PFSK-1 (cell line): ENCODE measurements around the gene COL23A1.

Experiments
- FOXP2 ChIP-seq: optimal IDR thresholded peaks from 2 replicates; pipeline ENCODE3; 2011; ENCODE audit warnings: borderline replicate concordance, control low read depth, inconsistent platforms; ENCODE audit not compliant: insufficient read depth; ENCODE audit errors: extremely low read length, extremely low read depth
- POLR2AphosphoS5 ChIP-seq: IDR thresholded peaks from 2 replicates; pipeline ENCODE4 v1.6.1; 2012; ENCODE audit warnings: low read depth, mild to moderate bottlenecking, control low read depth, low read length, moderate library complexity
- SIN3A ChIP-seq: IDR thresholded peaks from 2 replicates; pipeline ENCODE4 v1.6.1; 2012; ENCODE audit warnings: mild to moderate bottlenecking, low read length, moderate library complexity, borderline replicate concordance; ENCODE audit not compliant: insufficient read depth
- TAF1 ChIP-seq: IDR thresholded peaks from 2 replicates; pipeline ENCODE4 v1.6.1; 2012; ENCODE audit warnings: low read length, control low read depth, borderline replicate concordance; ENCODE audit not compliant: insufficient read depth
- TF ChIP-seq, protein P1 (sequence below), 2 experiments: IDR thresholded peaks; 2 replicates each; pipeline versions ENCODE4 v1.6.1 to v1.8.0; 2011 to 2012; ENCODE audit warnings: low read depth in 2 of 2, low read length in 2 of 2, control low read depth in 1 of 2, inconsistent platforms in 1 of 2, mild to moderate bottlenecking in 1 of 2, moderate library complexity in 1 of 2; ENCODE audit not compliant: insufficient read depth in 1 of 2

The COL23A1 gene

DNA sequence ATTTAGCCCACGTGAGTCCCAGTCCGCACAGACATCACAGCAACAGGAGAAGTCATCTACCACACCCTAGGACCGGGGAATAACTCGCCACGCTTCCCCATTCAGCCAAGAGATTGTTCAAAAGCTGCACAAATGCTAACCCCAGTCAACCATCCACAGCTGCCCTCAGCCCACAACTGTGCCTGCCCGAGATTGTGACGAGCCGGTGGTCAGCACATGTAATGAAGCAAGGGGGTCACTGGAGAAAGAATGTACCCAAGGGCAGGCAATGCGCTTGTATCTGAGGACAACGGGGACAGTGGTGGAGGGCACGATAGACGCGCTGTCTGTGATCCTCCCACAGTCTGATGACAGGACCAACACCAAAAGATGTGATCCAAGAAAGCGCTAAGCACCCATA, 67.8 kb downstream of the COL23A1 start:
- TF ChIP-seq POLR2AphosphoS5 (no peak), SIN3A (no peak), TAF1 (no peak), FOXP2 (no peak)
- TF ChIP-seq, protein P1, sequence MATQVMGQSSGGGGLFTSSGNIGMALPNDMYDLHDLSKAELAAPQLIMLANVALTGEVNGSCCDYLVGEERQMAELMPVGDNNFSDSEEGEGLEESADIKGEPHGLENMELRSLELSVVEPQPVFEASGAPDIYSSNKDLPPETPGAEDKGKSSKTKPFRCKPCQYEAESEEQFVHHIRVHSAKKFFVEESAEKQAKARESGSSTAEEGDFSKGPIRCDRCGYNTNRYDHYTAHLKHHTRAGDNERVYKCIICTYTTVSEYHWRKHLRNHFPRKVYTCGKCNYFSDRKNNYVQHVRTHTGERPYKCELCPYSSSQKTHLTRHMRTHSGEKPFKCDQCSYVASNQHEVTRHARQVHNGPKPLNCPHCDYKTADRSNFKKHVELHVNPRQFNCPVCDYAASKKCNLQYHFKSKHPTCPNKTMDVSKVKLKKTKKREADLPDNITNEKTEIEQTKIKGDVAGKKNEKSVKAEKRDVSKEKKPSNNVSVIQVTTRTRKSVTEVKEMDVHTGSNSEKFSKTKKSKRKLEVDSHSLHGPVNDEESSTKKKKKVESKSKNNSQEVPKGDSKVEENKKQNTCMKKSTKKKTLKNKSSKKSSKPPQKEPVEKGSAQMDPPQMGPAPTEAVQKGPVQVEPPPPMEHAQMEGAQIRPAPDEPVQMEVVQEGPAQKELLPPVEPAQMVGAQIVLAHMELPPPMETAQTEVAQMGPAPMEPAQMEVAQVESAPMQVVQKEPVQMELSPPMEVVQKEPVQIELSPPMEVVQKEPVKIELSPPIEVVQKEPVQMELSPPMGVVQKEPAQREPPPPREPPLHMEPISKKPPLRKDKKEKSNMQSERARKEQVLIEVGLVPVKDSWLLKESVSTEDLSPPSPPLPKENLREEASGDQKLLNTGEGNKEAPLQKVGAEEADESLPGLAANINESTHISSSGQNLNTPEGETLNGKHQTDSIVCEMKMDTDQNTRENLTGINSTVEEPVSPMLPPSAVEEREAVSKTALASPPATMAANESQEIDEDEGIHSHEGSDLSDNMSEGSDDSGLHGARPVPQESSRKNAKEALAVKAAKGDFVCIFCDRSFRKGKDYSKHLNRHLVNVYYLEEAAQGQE (IDR thresholded peaks at IDR 0.05; ENCODE audit: insufficient read depth in 1 of 2, low read depth in 2 of 2, low read length in 2 of 2): no peak

DNA sequence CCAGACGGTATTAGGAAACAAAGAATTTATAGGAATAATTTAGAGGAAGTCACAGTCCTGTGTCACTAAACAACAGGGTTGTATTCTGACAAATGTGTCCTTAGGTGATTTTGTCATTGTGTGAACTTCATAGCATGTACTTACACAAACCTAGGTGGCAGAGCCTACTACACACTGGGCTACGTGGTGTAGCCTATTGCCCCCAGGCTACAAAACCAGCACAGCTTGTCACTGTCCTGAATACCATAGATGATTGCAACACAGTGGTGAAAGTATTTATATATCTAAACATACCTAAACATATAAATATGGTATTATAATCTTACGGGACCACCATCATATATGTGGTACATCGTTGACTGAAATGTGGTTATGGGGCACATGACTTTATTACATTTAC, 69.3 kb downstream of the COL23A1 start:
- TF ChIP-seq POLR2AphosphoS5: no peak
- no peak for TF ChIP-seq SIN3A
- no peak for TF ChIP-seq FOXP2
- no peak for TF ChIP-seq TAF1
- TF ChIP-seq, protein P1 (IDR thresholded peaks at IDR 0.05; ENCODE audit: insufficient read depth in 1 of 2, low read depth in 2 of 2, low read length in 2 of 2): no peak

DNA sequence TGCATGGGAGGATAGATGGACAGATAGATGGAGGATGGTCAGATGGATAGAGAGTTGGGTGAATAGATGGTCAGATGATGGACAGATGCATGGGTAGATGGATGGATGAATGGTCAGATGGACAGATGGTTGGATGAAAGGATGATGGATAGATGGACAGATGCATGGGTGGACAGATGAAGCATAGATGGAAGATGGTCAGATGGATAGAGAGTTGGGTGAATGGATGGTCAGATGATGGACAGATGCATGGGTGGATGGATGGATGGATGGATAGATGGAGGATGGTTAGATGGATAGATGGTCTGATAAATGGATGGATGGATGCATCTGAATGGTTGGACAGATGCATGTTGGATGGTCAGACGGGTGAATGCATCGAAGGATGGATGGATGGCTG, 70.4 kb downstream of the COL23A1 start:
- no peak for TF ChIP-seq TAF1
- no peak for TF ChIP-seq POLR2AphosphoS5
- TF ChIP-seq, protein P1 (IDR thresholded peaks at IDR 0.05; ENCODE audit: insufficient read depth in 1 of 2, low read depth in 2 of 2, low read length in 2 of 2): no peak
- no peak for TF ChIP-seq SIN3A
- no peak for TF ChIP-seq FOXP2

DNA sequence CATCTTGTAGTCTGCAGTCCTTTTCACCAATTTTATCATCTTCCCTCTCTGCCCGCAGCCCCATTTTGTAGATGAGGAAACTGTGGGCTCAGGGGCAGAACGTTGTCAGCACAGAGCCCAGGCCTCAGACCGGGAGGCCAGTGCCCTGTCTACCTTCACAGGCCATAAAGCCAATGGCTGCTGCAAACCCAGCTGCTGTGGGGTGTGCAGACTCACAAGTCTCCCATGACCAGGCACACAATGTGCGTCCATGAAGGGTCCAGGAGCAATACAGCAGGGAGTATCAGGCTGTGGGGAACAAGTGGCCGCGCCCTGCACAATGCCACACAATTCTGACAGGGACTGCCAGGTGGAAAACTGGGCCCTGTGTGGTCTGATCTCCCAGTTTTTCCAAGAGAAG, 71.0 kb downstream of the COL23A1 start:
- TF ChIP-seq, protein P1 (IDR thresholded peaks at IDR 0.05; ENCODE audit: insufficient read depth in 1 of 2, low read depth in 2 of 2, low read length in 2 of 2): no peak
- TF ChIP-seq TAF1 (no peak), SIN3A (no peak), FOXP2 (no peak), POLR2AphosphoS5 (no peak)
